Suppressor macrophage (primary cell): ENCODE data around the gene LYZL6.
"Not testable (repeated sequence)": the region's sequence is repeated elsewhere in the genome, so short reads cannot be mapped to it uniquely, and the experiment has no call there.

Experiments used
- DNase-seq, 4 experiments: peaks; one replicate each; pipeline ENCODE4 v3.0.0-alpha.2; 2020 to 2022

The LYZL6 gene

GRCh38 chr17:35944151-35944550 is 638 bp upstream of the LYZL6 start:
- no peak for DNase-seq

- no peak for DNase-seq
Observed at GRCh38 chr17:35942588-35943186, 826 bp downstream of the LYZL6 start.

- DNase-seq: not testable (repeated sequence)
Observed at GRCh38 chr17:35938492-35938891, 5.0 kb downstream of the LYZL6 start.

- DNase-seq: no peak
Observed at GRCh38 chr17:35936063-35936462, 7.5 kb downstream of the LYZL6 start.

- DNase-seq: no peak
Observed at GRCh38 chr17:35934760-35935159, 8.8 kb downstream of the LYZL6 start.

- no peak for DNase-seq
Observed at GRCh38 chr17:35932586-35932985, 10.9 kb downstream of the LYZL6 start.

- no peak for DNase-seq
Observed at GRCh38 chr17:35931794-35932425, 11.6 kb downstream of the LYZL6 start.

GRCh38 chr17:35930211-35931065 is 13.1 kb downstream of the LYZL6 start, which contains the start of gene RDM1:
RDM1 (minus strand) TSS chr17:35930773; CDS start chr17:35930727, 46 bp downstream.
- peak; percentile 75 to 91 (median 86) for DNase-seq

- no peak for DNase-seq
Observed at GRCh38 chr17:35927714-35928113, 15.8 kb downstream of the LYZL6 start.

GRCh38 chr17:35923609-35924114 is 19.9 kb downstream of the LYZL6 start:
- DNase-seq: no peak

- no peak for DNase-seq
Observed at GRCh38 chr17:35920229-35920628, 23.3 kb downstream of the LYZL6 start.

- DNase-seq: peak in 2 of 4 experiments; percentile 13
Observed at GRCh38 chr17:35918665-35919064, 24.8 kb downstream of the LYZL6 start.

- no peak for DNase-seq
Observed at GRCh38 chr17:35917519-35918213, 25.8 kb downstream of the LYZL6 start.

GRCh38 chr17:35915153-35915964 is 28.2 kb downstream of the LYZL6 start:
- DNase-seq: peak in 2 of 4 experiments; percentile 18 to 28

GRCh38 chr17:35914354-35914753 is 29.2 kb downstream of the LYZL6 start:
- no peak for DNase-seq

GRCh38 chr17:35913609-35914008 is 29.9 kb downstream of the LYZL6 start:
- DNase-seq: no peak

GRCh38 chr17:35912942-35913341 is 30.6 kb downstream of the LYZL6 start:
- DNase-seq: no peak

GRCh38 chr17:35912339-35912912 is 31.1 kb downstream of the LYZL6 start:
- no peak for DNase-seq

GRCh38 chr17:35909408-35909807 is 34.1 kb downstream of the LYZL6 start:
- DNase-seq: no peak

GRCh38 chr17:35907691-35908090 is 35.8 kb downstream of the LYZL6 start:
- DNase-seq: no peak

- no peak for DNase-seq
Observed at GRCh38 chr17:35906926-35907637, 36.4 kb downstream of the LYZL6 start.
